M059J (cell line): ENCODE results near the gene SLC35F3. TPM values are rescaled to one million over a fixed set of nuclear protein-coding genes. Genes with fewer than 3 reads are reported as not detected.
"Not testable (repeated sequence)": the region's sequence is repeated elsewhere in the genome, so short reads cannot be mapped to it uniquely, and the experiment has no call there.

Source experiments
- DNase-seq: peaks from one replicate; pipeline ENCODE4 v3.0.0-alpha.2; 2012; ENCODE audit warnings: low read depth
- total RNA-seq: library from RNA; depleted of rRNA; stranded (reverse); fragments of >200 nt; shearing (Covaris generic); gene quantifications from 2 replicates; pipeline ENCODE4 v1.2.3, GENCODE V29; 2014

Gene SLC35F3
- total RNA-seq, 1 experiment from 2014 or later, result 0.64 TPM

DNA sequence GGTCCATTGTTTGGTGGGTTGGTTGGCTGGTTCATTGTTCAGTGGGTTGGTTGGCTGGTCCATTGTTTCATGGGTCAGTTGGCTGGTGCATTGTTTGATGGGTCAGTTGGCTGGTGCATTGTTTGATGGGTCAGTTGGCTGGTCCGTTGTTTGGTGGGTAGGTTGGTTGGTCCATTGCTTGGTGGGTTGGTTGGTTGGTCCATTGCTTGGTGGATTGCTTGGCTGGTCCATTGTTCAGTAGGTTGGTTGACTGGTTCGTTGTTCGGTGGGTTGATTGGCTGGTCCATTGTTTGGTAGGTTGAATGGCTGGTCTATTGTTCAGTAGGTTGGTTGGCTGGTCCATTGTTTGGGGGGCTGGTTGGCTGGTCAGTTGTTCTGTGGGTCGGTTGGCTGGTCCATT, 343.3 kb downstream of the SLC35F3 start:
- not testable (repeated sequence) for DNase-seq

DNA sequence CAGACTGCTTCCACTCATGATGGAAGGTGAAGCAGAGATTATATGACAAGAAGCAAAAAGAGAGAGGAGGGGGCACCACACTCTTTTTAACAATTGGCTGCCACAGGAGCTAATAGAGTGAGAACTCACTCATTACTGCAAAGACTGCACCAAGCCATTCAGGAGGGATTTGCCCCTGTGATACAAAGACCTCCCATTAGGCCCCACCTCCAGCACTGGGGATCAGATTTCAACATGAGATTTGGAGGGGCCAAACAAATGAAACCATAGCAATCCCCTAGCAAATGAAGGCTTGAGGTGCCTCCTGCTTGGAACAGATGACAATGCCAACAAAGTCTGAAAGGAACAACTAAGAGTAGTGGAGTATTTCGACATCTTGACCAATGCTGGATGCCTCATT, 346.3 kb downstream of the SLC35F3 start:
- DNase-seq, result no peak

DNA sequence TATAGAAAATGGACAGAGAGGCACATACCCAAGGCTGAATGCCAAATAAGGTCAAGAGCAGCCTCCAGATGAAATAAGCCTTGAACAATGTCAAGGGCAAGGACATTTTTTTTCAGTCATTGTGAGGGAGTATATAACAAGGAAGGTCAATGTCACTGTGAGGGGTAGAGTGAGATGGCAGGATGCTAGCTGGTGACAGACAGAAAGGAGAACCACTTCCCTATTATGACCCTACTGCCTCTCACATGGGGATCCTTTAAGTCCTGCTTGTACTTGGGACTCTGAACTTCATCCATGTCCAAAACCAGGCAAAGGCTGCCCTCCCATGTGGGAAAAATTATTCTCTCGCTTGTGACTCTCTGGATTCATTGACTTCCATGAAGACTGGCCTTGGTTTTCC, 349.3 kb downstream of the SLC35F3 start:
- no peak for DNase-seq

DNA sequence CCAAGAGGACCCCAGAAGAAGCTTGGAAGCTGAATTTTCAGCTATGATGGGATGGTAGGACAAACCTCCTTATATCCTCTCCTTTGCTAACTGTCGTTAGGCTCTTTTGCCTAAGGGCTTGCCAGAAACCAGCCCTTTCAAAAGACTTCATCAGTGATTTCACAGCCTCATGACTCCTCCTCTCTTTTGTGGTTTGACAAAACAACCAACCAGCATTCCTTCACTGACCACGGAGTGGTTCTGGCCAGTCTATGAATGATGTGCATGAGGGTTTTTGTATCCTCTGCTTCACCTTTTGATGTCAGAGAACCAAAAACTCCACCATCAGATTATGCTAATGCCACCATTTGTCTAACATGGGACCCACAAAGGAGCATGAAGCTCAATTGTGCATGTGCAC, 351.9 kb downstream of the SLC35F3 start:
- DNase-seq, result peak; percentile 86

DNA sequence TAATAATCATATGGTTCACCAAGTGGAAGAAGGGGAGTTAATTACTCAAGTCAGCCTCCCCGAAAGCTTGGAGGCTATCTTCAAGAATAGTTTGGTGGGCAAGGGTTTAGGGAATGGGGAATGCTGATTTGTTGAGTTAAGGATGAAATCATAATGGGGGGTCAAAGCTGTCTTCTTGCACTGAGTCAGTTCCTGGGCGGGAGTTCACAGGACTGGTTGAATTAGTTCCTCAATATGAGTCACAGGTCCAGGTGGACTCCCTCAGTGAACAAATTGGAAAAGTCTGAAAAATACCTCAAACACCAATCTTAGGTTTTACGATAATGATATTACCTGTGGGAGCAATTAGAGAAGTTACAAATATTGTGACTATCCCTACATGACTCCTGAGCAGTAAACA, 353.6 kb downstream of the SLC35F3 start:
- peak; percentile 34 for DNase-seq

DNA sequence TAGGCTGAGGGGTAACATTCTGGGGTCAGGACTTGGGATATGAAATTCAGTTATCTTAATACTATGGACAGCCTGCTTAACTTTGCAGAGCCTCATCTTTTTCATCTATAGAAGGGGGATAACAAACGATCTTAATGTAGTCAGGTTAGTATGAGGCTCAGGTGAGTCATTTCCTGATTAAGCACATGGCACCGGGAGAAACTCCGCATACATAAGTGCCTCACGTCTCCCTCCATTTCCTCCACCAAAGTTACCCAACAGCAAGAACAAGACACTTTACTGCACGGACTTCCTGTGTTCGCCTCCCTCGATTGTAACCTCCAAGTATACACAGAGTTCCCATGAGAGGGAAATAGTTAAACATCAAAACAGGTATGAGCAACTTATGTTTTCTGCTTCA, 356.1 kb downstream of the SLC35F3 start:
- DNase-seq, result peak; percentile 73

DNA sequence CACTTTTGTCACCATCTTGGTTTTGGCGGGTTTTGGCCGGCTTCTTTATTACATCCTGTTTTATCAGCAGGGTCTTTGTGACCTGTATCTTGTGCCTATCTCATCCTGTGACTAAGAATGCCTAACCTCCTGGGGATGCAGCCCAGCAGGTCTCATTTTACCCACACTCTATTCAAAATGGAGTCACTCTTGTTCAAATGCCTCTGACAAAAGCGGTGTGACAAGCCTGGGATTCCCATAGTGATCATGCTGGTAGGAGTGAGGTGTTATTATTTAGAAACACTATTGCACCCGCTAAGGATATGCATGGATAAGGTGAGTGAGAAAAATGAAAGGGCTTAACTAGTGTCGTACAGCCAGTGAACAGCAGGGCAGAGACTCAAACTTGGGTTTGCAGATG, 357.1 kb downstream of the SLC35F3 start:
- no peak for DNase-seq

DNA sequence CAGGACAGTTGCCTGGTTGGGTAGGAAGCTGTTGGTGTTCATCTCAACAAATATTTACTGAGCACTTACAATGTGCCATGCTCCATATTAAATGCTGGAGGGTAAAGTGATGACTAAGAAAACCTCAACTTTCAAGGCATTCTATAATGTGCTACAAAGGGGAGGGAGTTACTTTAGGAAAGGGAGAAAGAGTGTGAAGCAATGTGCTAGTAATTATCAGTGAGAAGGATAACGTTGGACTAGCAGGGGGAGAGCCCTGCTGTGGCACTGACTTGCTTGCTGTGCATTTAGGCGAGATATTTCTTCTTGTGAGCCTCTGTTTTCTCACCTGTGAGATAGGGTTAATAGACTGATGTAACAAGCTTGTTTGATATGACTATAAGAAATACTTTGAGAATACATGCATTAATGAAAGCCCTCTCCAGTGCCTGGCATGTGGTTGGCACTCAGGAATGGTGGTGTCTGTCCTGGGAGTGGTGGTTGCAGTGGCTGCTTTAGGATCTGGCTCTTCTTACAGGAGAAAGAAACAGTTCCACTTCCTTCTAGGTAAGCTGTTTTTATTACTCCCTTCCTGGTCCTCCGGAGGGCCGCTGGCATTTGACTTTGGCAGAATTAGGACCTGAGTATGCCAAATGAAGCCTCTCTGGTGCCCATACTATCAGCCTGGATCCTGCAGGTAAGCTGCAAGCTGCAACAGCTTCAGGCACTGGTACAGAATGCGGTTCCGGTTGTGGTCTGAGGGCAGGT, 357.7 kb downstream of the SLC35F3 start:
- peak; percentile 22 for DNase-seq

DNA sequence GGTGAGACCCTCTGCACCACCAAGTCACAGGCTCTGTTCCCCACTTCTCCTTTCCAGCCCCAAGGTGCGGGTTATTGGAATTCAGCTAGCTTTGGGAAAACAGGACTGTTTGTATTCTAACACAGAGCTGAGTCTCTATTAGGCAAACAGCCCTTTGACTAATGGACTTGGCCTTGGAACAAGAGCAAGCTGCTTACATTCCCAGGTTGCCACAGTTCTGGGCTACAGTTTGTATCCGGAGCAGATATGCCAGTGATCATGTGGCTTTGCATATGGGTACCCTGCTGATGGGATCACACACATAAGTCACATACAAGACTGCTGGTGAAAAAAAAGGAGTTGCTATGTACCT, 358.3 kb downstream of the SLC35F3 start:
- no peak for DNase-seq

DNA sequence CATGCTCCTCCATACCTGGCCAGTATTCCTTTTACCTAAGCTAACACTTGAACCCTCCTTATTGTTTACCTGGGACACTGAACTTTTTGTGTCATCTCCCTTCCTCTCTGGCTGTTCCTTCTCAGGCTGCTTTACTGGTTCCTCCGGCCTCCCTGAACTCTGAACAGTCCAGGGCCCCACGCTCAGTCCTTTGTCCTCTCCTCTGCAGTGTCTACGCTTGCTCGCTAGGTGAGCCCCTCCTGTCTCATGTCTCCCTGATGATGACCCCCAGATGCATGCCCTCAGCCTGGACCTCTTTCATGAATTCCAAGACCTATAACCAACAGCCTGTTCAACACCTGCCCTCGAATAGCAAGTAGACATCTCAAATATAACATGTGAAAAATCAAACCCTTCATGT, 360.4 kb downstream of the SLC35F3 start:
- DNase-seq, result no peak

DNA sequence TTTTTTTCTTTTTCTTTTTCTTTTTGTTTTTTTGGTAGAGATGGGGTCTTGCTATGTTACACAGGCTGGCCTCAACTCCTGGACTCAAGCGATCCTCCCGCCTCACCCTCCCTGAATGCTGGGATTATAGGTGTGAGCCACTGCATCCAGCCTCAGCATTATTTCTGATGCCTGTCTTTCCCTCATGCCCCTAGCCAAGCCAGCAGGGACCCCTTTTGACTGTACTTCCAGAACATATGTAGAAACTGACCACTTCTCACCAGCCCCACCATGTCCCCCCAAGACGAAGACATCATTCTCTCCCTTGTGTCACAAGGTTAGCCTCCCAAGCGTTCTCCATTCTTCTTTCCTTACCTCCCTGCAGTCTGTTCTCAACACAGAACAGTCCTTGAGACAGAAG, 360.8 kb downstream of the SLC35F3 start:
- no peak for DNase-seq

DNA sequence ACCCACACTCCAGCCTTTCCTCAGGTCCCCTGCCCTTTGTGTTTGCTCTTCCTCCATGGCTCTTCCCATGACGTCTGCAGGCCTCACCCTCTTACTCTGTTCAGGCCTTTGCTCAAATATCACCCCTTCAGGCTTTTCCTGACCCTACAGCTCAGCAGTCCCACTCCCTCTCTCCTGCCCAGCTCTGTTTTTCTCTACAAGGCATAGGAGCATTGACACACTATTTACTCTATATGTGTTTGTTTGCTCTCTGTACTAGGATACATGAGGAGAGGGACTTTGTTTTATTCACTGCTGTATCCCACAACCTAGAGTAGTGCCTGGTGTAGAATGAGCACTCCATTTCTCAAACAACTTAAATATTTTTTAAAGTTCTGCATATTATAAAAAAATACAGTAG, 361.4 kb downstream of the SLC35F3 start:
- no peak for DNase-seq

DNA sequence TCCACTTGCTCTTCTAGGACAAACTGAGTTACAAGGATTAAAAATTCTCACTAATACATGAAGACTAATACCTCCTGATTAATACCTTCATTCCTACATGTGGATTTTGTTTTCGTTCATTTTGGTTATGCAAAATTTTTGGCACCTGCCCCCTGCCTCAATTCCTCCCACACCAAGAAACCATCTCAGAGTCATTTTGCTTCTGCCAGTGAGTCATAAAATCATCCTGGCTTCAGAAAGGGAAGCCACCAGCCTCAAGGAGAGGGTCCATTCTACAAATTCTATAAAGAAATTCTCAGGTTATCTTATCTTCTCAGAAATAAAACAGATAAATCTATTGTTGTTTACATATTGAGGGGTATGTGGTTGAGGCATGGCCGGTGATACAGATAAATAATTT, 365.6 kb downstream of the SLC35F3 start:
- no peak for DNase-seq

DNA sequence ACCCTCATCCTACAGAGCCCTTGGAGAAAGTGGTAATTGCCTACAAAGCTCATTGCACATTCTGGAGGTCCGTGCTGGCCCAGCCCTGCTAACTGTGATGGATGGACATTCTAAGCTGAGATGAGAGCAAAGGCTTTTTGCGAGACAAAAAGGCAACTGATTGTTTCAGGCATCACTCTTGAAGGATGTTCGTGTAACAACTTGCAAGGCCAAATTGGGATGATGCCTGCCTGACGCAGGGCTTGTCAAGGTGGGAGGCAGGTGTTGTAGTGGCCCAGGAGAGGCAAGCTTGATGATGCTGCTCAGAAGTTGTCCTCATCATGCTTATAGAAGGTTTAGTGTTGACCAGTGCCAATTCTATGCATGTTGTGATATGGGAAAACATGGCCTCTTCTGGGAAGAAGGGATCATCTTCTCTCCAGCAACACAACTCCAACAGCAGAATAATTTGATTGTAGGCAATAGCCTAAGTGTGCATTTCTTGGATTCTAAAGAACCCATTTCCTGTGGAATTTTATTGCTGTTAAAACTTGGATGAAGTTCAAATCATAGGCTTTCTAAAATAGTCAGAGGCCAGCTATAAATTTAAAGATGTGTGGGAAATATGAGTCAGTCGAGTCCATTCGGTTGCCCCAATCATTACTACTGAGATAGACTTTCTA, 366.2 kb downstream of the SLC35F3 start:
- peak; percentile 46 for DNase-seq

DNA sequence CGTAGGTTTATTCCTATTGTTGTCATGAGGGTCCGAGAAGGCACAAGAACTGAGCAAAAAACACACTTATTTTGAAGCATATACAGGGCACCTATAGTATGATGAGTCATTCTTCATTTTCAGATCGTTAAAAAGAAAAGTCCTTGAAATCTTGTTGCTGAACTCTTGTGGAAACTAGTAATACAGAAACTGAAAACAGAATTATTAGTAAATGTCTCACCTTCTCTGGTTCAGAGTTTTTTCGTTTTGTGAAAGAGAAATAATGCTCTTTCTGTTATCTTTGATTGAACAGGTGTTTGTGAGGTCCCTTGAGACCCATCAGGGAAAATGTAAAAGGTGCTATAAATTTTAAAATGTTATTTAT, 366.7 kb downstream of the SLC35F3 start:
- no peak for DNase-seq

DNA sequence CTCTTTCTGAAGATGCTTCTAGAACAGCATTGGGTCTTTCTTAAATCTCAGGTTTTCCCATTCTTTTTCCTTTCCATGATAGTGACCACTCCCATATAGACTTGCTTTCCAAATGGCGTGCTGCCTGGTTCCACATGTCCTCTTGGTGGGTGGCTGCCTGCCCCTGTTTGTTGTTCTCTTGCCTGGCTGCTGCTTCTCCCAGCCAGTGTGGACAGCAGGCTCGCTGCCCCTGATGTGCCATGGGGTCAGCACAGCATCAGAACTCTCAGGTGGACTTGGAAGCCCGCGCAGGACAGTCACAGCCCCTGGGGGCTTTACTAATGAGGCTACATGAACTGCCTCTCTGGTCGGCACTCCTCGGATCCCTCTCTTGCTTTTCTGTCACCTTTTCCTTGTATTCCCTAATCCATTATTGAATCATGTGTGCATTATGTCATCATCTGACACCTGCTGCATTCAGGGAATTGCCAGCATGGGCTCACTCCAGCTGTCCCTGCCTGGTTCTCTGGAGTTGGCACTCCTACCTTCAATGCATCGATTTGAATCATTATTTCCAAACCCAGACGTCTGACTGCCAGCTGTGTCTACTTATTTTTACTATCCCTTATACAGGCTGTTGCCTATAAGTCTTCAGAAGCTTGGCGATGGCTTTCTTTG, 368.3 kb downstream of the SLC35F3 start:
- DNase-seq, result no peak

DNA sequence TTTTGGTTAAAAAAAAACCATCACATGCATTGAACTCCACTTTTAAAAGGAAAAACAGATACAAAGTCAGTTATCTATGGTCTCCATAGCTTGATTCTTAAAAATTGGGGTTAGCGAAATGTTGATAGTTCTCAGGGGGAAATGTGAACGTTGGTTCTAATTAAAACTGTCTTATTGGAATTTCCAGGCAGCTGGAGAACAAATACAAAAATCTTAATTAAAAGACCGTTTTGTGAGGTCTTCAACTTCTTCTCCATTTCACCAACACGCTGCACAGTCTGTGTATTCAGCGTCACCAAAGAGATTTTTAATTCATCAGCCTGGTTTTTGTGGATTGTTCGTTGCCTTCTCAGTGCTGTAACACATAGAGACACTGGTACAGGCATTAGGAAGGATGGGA, 369.5 kb downstream of the SLC35F3 start:
- no peak for DNase-seq

DNA sequence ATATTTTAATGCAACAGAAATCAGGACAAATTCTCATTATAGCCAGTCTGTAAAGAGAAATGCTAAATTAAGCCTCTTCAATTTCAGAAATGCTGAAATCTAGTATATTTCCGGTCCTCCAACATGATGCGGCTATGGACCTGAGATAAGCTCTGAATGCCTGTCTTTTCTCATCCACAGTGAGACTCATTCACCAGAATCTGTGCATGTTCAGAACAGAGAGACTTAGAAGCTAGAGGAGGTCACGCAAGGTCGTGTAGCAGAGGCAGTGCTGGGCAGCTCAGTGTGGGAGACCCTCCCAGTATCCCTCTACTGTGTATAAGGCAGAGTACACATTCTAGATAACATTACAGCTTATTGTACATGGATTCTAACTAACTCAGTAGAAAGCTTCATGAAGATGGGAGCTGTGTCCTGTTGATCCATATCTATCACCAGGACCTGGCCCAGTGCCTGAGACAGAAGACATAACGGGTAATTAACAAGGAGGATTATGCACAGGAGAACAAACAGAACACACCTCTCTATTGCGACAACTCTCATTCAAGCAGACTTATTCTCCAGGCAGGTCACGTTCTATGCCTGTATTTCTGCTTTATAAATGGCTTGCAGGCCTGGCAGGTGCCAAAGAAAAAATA, 371.8 kb downstream of the SLC35F3 start:
- DNase-seq, result no peak

DNA sequence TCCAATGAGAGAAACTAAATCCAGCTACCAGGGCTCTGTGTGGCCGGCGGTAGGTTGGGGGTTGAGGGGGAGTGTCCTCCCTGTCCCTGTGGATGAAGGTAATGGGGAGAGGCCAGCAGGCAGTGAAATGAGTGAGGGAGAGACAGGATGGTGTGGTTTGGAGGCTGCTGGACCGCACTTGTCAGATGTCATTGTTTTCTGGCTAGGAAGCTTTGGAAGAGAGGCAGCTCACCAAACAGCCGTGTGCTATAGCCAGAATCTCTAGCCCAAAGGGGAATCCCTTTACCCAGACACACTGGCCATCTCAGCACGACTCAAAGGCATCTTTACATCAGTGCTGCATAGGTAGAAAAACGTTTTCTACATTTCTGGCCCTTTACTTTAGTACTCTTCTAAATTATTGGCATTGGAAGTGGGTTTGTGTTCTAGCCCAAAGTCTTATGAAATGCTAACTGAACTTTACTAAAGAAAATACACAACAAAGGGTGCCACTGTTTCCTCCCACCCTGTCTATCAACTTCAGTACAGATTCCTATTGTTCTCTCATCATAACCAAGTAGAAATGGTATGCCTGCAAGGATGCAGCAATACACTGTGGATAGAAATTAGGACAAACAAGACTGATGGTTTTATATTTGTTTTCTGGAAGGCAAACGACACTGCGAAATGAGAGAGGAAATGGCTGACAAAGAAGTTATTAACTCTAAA, 372.8 kb downstream of the SLC35F3 start:
- no peak for DNase-seq

DNA sequence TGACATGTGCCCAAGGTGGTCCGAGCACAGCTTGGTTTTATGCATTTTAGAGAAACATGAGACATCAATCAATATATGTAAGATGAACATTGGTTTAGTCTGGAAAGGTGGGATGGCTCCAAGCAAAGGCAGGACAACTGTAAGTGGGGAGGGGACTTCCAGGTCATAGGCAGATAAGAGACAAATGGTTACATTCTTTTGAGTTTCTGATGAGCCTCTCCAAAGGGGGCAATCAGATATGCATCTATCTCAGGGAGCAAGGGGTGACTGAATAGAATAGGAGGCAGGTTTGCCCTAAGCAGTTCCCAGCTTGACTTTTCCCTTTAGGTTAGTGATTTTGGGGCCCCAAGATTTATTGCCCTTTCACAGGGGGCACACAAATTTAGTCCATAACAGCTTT, 374.5 kb downstream of the SLC35F3 start:
- DNase-seq, result no peak

DNA sequence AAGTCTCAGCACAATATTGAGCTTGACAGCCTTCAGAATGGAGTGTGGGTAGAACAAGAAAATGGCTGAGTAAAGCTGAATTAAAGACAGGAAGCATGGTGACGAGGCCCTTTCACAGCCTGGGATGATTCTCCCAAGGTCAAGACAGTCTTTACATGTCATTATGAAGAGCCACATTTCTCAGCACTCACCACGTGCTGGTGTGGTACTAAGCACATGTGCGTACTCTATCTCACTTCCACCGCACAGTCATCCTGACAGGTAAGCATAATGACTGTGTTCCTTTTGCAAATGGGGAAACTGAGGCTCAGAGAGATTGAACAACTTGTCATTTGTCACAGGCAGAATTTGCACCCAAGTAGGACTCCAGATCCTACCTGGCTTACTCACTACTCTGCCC, 376.0 kb downstream of the SLC35F3 start:
- no peak for DNase-seq

DNA sequence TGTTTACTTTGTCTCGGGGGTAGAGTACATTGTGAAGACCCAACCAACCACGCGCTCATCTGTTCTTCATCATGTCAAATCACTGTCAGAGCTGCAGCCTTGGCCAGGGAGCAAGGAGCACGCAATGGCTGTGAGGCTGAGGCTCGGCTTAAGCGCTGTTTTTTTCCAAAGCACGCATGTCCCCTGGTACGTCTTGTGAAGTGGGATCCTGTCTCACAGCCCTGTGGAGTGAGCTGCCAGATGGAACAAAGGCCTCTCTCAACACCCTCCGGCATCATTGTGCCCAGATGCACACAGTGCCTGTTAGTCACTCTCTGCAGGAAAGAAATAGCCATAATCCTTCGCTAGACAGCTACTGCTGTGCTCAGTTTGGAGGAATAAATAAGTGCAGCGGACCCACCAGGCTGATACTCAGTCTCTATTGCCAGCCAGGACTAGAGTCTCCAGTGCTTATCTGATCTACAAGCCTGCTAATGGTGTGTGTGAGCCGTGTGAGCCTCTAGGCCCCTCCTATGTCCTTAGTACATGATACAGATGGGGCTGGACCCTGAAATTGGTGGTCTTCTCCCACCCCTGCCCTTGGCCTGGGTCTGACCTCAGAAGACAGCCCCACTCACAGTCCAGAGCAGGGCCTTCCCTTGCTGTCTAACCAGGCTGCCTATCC, 377.5 kb downstream of the SLC35F3 start:
- no peak for DNase-seq
